Fibroblast of lung (primary cell): ENCODE results near the gene NFYC.

Experiments
- EZH2 ChIP-seq: IDR thresholded peaks from 2 replicates; pipeline ENCODE4 v1.5.1; 2012; ENCODE audit warnings: low read length, control low read depth, mild to moderate bottlenecking; ENCODE audit errors: missing control alignments
- TF ChIP-seq, protein P1 (sequence below), 2 donors: IDR thresholded peaks in 1 of 2; conservative IDR thresholded peaks in 1 of 2; 1 replicate in 1 of 2; 2 replicates in 1 of 2; pipeline ENCODE4 v1.5.1; 2011 to 2012; ENCODE audit warnings: low read length in 2 of 2, control low read depth in 1 of 2, inconsistent platforms in 1 of 2, low read depth in 1 of 2, mild to moderate bottlenecking in 1 of 2

GRCh38 chr1:40798366-40799281 is 107.1 kb downstream of the NFYC start:
- TF ChIP-seq, protein P1, sequence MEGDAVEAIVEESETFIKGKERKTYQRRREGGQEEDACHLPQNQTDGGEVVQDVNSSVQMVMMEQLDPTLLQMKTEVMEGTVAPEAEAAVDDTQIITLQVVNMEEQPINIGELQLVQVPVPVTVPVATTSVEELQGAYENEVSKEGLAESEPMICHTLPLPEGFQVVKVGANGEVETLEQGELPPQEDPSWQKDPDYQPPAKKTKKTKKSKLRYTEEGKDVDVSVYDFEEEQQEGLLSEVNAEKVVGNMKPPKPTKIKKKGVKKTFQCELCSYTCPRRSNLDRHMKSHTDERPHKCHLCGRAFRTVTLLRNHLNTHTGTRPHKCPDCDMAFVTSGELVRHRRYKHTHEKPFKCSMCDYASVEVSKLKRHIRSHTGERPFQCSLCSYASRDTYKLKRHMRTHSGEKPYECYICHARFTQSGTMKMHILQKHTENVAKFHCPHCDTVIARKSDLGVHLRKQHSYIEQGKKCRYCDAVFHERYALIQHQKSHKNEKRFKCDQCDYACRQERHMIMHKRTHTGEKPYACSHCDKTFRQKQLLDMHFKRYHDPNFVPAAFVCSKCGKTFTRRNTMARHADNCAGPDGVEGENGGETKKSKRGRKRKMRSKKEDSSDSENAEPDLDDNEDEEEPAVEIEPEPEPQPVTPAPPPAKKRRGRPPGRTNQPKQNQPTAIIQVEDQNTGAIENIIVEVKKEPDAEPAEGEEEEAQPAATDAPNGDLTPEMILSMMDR (conservative IDR thresholded peaks at IDR 0.05 in 1 of 2, IDR thresholded peaks at IDR 0.05 in 1 of 2; ENCODE audit: low read depth in 1 of 2, low read length in 2 of 2), result no peak
- TF ChIP-seq EZH2, result no peak
